ENCODE results near the gene FRMD4A.

- TF ChIP-seq POLR2A (IDR thresholded peaks at IDR 0.05) (no peak), CTCF (IDR thresholded peaks at IDR 0.05) (no peak), POLR2AphosphoS5 (IDR thresholded peaks at IDR 0.05) (no peak)
These were observed 313.8 kb downstream of the FRMD4A start for GRCh38 chr10:14016931-14017333.
